HG03039 (cell line): ENCODE results near the gene PI3.
"Not testable (repeated sequence)": the region's sequence is repeated elsewhere in the genome, so short reads cannot be mapped to it uniquely, and the experiment has no call there.

Experiments
- ATAC-seq: cut with Tn5 transposase; IDR thresholded peaks from one replicate; pipeline ENCODE4 v1.9.1; 2021; ENCODE audit warnings: mild to moderate bottlenecking, moderate library complexity; ENCODE audit not compliant: unreplicated experiment

The PI3 gene, protein sequence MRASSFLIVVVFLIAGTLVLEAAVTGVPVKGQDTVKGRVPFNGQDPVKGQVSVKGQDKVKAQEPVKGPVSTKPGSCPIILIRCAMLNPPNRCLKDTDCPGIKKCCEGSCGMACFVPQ

DNA sequence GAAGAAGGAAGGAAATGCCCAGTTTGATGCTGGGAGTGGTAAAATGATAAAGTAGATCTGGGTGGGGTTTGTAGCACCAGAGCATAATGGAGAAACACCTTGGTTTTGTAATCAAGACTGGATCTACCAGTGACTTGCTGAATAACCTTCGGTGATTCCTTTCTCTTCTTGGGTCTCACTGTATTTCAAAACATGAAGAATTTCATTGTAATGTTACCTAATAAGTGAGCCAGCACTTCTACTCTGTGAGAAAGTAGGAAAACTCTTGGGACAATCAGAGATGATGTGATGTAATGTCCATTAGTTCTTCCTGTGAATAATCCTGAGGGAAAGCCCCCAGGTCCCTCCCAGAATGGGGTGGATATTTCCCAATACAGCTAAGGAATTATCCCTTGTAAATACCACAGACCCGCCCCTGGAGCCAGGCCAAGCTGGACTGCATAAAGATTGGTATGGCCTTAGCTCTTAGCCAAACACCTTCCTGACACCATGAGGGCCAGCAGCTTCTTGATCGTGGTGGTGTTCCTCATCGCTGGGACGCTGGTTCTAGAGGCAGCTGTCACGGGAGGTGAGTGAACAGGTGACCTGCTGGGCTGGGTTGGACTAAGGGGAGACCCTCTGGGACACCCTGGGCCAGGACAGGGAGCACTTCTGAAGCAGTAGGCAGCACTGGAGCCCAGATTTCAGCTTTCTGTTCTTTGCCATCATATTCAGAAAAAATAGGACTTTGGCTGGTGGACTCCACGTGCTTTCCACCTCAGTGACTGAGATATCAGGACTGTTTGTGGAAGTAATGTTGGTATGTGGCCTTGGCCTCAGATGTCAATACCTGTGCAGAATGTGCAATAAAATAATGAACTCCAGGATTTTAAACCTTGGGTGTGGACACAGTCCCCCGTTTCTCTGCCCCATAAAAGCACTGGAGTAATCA, at the start of gene PI3:
Gene PI3, plus strand, starts transcription at position 469 of the 931 bp plus-strand sequence. Its CDS starts 21 bp downstream, at position 490.
- no peak for ATAC-seq

DNA sequence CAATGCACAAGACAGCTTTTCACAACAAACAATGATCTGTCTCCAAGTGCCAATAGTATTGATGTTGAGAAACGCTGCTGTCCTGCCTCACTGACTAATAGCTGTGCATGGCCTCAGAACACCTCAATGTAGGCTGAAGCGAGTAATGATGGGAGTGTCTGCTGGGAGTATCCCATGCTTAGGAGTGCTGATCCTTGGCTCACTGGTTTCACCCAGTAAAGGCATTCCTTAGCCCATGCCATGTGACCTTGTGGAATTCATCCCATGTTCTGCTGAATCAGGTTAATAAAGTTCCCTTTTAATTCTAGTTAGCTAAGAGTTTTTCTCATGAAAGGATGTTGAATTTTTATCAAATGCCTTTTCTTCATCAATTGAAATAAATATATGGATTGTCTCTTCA, 46.6 kb upstream of the PI3 start:
- no peak for ATAC-seq

DNA sequence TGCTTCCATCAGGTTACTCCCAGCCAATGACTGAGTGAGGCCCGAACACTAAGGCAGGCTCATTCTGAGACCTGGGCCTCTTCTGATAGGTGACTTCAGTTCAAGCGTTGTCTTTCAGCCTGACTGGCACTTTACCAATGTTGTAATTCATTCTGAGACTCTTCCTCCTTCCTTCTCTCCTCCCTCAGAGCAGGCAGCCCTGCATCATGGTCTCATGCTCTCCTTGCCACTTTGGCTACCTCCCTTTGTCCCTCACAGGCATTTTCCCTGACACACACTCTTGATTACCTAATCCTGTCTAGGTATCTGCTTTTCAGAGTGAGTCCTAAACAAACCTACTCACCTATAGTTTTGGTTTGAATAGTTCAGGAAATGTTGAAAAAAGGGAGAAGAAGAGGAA, 37.8 kb upstream of the PI3 start:
- no peak for ATAC-seq

DNA sequence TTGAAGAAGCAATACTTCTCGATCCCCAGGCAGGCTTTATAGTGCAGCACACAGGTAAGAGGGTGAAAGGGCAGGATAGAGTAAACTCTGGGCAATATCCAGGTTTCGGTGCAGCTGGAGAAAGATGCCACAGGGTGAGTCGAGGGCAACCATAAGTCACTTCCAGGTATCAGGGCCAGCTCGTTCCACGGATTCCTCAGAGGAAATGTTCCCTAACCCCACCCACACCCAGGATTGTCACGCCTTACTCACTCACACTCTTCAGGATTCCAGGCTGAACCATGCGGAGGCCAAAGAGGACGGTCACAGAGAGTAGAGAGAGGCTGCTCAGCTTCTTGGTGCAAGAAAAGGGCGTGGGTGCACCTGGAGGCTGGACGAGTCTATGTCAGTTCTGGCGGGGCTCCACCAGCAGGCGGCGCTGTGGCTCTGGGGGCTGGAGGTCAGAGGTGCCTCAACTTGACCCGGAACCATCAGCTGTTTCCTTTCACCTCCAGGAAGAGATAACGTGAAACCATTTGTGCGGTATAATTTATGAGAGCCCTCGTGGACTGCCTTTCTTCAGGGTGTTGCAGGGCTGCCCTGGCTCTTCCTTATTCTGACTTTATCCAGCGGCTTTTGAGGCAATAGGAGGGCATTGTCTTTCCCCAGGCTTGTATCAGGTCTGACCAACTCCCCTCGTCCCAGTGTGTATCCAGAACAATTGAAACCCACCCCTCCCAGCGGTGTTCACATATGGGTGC, 36.0 kb upstream of the PI3 start:
- no peak for ATAC-seq

DNA sequence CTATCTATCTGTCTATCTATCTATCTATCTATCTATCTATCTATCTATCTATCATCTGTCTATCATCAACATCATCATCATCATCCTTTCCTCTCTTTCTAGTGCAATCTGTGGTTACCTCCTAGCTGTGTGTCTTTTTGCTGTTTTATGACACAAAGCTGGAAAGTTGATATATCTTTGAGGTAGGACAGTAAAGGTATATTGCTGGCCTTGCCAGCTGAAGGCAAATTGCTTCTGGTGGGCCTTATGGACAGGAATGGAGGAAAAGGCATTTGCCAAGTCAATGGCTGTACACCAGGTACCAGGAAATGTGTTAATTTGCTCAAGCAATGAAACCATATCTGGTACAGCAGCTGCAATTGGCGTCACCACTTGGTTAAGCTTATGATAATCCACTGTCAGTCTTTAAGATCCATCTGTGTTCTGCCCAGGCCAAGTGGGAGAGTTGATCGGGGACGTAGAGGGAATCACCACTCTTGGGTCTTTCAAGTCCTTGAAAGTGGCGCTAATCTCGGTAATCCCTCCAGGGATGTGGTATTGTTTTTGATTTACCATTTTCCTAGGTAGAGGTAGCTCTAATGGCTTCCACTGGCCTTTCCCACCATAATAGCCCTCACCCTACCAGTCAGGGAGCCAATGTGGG, 34.8 kb upstream of the PI3 start:
- ATAC-seq = not testable (repeated sequence)

DNA sequence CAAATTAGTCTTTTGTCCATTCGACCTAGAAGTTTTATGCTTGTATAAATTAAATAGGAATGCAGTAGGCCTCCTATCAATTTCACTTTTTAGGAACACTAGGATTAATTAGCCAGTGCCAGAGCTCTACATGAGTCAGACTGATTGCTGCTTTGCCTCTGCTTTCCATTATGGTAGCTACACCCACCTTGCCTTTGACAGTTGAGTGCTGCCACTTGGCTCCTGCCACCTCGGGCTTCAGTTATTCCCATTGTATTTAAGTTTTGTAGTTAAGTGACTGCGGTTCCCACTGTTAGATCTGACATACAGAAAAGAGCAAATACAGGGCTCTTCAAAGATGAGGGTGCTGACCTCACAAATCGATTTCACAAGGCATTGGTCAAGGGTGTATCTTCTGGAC, 33.9 kb upstream of the PI3 start:
- no peak for ATAC-seq

DNA sequence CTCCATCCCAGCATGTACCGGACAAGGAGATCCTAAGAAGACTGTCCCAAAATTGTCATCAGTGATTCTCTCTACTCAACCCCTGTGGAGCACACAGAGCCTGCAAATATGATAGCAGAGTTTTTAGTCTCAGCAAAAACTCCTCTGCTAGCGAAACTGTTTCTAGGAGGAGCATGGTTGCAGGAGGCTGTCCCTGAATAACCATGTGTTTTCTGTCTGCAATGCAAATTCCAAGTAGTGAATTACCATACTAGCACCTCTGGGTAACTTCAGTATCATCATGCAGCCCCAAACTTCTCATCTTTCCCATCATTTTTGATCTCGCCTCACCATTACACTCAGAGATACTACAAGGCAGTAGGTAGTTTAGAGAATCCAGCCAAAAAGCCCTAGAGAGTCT, 25.6 kb upstream of the PI3 start:
- ATAC-seq = no peak

DNA sequence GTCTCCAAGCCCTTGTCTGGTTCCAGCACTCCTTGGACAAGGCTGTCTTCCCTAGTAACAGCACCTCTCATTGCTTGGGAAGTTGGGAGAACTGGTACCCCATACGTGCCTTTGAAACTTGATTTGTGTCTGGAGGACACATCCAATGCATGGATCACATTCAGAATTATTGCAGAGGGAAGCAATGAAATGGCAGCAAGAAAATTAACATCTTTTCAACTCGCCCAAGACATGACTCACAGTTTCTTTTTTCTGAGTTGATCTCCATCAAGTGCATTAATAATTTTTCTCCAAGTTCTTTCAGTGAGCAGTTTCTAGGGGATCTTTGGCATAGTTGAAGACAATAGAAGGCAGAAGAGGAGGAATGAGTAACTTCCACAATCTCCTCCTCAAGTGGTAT, 22.3 kb upstream of the PI3 start:
- ATAC-seq = no peak

DNA sequence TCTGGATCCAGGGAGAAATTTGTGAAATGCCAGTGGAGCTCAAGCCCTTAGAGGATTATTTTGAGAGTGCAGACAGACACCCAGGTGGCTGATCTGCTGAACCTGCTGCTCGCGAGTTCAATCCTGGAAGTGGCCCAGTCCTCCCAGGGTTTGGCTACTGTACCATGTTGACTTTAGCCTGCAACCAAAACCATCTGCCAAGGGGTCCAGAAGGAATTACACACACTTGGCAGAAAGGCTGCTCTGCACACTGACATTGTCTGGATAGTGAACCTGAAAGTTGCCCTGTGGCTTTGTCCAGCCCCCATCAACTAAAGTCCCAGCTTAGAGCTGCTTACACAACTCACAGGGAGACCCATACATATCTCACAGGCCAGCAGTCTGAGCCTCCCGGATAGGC, 21.6 kb upstream of the PI3 start:
- no peak for ATAC-seq

DNA sequence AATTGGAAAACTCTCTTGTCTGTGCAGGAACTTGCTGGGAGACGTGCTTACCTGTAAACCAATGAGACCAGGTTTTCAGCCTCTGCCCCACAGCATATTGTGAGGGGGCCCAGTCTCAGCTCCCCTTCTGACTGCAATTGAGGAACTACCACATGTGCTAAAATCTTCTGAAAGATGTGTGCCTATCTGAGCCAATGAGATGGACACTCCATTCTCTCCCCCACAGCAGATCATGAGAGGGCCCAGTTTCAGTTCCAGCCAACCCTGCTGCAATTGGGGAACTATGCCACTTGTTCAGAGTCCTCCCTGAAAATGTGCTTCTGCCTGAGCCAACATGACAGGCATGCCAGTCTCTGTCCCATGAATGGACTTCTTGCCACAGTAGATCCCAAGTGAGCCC, 20.9 kb upstream of the PI3 start:
- no peak for ATAC-seq

DNA sequence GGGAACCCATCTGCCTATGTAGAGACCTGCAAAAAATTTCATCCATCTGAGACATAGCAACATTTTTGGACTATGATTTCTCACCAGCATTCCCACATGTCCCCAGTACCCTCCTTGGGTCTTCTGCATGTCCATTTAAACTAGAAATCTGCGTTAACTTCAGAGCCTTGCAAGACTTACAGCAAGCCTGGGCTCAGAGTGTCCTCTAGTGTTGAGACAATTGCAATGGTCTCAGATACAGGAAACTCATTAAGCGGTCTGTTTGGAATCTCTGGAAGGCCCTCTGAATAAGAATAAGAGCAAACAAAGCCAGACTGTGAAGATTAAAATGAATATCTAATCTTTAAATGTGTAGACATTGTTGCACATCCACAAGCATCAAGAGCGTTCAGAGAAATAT, 20.5 kb upstream of the PI3 start:
- ATAC-seq = no peak

DNA sequence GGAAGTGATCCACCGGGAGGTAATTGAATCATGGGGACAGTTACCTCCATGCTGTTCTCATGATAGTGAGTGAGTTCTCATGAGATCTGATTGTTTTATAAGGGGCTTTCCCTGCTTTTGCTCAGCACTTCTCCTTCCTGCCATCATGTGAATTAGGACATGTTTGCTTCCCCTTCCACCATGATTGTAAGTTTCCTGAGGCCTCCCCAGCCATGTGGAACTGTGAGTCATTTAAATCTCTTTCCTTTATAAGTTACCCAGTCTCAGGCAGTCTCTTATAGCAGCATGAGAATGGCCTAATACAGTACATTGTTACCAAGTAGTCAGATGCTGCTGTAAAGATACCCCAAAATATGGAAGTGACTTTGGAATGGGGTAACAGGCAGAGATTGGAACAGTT, 19.9 kb upstream of the PI3 start:
- not testable (repeated sequence) for ATAC-seq

DNA sequence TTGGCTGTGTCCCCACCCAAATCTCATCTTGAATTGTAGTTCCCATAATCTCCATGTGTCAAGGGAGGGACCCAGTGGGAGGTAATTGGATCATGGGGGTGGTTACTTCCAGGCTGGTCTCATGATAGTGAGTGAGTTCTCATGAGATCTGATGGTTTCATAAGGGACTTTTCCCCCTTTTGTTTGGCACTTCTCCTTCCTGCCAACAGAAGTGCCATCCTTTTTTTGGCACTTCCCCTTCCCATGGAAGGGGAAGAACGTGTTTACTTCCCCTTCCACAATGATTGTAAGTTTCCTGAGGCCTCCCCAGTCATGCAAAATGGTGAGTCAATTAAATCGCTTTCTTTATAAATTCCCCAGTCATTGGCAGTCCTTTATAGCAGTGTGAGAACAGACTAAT, 18.0 kb upstream of the PI3 start:
- no peak for ATAC-seq

DNA sequence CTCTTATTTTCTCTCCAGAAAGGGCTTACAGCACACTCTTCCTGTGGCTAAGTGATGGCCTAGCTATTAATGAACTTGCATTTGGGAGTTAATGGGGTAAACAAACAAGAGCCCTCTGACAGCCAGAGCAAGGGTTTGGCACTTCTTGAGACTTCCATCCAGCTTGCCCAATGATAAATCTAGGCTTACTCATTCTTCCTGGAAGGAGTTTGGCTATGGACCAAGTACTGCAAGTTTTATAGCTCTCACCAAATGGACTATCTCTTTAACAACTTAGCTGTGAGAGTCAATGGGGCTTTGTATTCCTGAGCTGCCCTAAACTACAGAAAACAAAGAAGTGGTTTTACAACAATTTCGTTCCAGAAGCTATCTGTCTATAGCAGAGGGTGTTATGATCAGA, 16.7 kb upstream of the PI3 start:
- no peak for ATAC-seq

DNA sequence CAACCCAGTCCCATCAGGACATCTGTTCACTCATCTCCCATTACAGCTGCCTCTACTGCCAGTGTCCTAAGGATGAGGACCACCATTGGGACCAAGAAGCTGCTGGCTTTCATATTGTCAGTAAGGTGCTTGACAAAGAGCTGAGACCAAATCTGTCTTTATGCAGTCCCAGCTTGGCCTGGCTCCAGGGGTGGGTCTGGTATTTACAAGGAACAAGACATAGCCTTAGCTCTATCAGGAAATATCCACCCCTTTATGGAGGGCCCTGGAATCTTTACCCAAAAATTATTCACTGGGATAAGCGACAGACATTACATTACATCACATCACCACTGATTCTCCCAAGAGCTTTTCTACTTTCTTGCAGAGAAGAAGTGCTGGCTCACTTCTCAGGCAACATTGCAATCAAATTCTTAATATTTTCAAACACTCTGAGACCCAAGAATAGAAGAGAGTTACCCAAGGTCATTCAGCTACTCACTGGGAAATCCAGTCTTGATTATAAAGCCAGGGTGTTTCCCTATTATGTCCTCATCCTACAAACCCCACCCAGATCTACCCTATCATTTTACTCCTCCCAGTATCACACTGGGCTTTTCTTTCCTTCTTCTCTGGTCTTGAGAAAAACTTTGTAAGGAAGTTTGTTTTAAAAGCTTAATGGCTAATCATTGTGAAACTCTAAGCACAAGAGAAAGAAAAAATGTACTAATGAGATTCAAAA, 11.5 kb upstream of the PI3 start:
- ATAC-seq = no peak

DNA sequence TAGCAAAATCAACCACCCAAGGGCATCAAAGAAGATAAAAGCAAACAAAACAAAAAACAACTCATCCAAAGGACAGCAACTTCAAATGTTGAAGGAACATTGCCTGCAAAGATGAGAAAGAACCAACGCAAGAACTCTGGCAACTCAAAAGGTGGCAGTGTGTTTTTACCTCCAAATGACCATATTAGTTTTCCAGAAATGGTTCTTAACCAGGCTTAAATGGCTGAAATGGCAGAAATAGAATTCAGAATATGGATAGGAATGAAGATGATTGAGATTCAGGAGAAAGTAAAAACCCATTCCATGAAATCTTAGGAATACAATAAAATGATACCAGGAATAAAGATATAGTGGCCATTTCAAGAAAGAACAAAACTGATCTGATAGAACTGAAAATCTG, 9.8 kb upstream of the PI3 start:
- ATAC-seq = no peak

DNA sequence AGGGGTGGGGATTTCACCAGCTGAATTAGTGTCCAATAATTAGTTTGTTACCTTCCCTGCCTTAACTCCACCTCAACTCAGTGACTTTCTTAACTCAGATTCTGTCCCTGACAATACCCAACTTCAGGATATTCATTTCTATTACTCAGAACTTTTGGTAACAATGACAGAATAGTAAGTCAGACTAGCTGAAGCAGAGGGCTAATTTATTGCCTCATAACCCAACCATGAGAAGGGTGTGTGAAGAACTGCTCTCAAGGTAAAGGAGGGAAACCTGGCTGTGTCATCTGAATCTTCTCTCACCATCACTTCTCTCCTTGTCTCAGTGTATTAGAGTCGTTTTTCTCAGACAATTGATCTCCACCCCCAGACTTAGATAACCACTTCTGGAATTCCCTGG, 1.2 kb upstream of the PI3 start:
- no peak for ATAC-seq

DNA sequence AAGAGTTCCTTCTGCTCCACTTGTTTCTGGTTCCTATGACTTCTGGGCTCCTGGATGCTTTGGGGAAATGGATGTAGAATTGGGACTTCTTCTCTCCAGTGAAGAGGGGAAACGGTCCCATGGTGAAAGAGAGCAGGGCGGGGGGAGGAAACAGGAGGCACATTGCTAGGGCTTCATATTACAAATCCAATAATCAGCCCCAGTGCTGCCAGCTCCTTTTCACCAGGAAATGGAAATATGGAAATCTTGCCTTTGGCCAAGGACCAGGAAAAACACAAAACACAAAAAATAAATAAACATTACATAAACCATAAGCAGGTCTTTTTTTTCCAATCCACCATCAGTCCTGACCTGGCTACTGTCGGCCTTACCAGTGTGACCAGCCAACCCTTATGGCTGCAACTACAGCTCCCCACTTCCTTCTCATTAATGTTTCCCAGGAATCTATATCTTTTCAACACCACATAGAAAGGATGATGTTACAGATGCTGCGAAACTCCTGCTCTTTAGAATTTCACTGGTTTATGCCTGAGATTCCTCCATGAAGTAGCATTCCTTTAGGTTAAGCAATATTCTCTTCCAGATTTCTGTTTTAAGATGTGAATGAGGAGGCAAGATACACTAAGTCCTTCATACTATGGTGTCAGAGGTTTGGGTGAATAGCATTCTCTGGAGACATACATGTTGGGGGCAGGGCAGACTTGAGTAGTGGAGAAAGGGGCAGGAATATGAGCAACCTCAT, 2.0 kb downstream of the PI3 start:
- no peak for ATAC-seq

DNA sequence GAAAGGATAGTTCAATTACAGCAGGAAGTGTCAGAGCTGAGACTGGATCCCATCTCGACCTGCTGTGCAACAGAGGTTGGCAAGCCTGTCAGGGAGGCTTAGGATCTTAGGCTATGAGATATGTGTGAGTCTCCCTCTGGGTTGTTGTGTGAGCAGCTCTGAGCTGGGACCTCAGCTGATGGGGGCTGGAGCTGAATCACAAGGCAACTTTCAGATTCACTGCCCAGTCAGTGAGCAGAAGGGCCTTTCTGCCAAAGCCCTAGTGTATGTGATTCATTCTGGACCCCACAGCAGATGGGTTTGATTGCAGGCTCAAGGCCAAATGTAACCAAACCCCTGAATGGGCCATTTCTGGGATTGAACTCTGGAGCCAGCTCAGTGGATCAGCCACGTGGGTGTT, 4.5 kb downstream of the PI3 start:
- ATAC-seq = no peak

DNA sequence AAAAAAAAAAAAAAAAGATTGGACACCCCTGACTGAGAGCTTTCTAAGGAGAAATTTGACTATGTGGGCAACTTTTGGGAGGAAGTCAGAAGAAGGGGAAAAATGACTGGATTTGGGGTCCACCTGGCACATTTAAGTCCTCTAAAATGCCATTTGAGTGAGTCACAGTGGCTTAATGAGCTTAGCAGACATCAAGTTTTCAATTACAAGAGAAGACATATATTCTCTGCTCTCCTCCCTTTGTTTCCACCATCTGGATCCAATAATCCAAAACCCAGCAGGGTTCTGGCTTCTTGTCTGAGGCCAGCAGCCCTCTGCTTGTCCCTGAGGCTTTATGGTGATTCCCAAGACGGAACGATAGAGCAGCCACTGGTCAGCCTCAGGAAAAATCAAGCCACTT, 6.9 kb downstream of the PI3 start:
- ATAC-seq = no peak
